Endometrium (tissue), 2 donors: ENCODE data around the gene GADL1.

Source experiments
- FAIRE-seq: peaks from 2 replicates; lab custom pipeline; 2012; peaks lifted over from hg19 to GRCh38; lab: Jason Lieb, UNC
- donor health status: control.
- donor health status: control.

The GADL1 gene

DNA sequence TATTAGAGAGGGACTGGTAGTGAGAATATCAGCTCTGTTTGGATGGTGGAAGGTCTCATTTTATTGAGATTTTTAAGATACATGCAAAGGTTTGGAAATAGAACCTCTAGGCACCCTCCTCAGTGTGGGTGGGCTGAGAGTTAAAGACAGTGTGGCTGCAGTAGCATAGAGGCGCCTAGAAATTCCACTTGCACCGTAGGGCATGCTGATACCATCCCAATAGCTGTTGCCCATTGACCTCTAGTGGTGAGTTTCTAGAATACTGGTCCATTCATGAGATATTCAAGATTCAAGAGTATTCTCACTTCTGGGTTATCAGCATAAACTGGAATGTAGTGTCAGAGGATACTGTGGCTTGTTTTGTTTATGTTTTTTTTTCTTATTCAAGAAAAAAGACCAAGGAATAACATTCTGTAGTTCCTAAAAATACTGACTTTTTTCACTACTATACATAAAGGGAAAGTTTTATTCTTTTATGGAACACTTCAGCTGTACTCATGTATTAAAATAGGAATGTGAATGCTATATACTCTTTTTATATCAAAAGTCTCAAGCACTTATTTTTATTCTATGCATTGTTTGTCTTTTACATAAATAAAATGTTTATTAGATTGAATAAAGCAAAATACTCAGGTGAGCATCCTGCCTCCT lies 200.9 kb downstream of the GADL1 start:
- FAIRE-seq = peak; percentile 18

DNA sequence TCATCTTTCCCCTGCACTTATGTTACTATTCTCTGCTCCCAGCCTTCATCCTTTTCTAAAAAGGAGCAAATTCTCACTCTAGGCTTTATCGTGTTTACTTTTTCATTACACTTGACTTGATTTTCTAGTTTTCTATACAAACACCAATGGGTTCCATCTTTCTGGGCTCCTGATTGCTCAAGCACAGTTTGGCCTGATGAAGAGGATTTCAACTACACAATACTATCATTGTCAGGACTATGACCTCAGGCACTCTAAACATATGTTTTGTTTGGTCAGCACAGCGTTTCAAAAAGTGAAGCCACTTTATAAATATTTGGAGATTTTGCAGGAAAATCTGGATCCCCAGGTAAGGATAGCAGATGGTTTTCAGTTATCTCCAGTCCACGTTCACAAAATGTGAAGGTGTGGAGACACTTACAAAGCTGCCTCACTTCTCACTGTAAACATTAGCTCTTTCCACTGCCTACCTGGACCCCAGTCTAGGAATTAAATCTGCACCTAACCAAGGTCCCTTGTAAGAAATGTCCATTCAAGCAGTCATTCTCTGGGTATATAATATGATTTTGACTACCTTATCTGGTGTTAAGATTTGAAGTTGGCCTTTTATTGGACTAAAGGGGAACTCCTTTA lies 201.8 kb downstream of the GADL1 start:
- no peak for FAIRE-seq

DNA sequence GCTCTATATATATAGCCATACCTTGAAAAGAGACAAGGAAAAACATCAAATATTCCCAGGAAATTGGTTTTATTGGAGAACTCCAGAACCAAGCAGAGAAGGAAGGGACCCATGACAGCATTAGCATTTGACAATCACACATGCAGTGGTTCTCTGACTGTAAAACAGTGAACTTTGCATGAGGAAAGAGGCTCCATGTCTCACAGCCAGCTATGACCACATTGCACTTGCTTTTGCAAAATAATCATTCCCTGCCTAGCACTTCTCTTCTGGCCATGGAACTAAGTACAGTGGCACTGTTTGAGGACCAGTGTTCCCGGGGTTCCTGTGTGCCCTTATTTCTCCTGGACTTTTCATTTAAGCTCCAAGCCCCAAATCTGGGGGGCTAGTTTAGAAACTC lies 202.5 kb downstream of the GADL1 start:
- no peak for FAIRE-seq

DNA sequence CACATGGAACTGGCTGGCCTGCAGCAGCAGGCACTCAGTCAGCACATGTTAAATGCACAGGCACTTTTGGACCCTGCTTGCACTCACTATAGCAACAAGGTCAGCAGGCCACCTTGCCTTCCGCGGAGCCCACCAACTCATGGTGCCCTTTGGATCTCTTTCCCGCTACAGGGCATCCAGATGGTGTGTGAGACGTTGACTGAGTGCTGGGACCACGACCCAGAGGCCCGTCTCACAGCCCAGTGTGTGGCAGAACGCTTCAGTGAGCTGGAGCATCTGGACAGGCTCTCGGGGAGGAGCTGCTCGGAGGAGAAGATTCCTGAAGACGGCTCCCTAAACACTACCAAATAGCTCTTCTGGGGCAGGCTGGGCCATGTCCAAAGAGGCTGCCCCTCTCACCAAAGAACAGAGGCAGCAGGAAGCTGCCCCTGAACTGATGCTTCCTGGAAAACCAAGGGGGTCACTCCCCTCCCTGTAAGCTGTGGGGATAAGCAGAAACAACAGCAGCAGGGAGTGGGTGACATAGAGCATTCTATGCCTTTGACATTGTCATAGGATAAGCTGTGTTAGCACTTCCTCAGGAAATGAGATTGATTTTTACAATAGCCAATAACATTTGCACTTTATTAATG lies 203.1 kb downstream of the GADL1 start:
- FAIRE-seq = no peak

DNA sequence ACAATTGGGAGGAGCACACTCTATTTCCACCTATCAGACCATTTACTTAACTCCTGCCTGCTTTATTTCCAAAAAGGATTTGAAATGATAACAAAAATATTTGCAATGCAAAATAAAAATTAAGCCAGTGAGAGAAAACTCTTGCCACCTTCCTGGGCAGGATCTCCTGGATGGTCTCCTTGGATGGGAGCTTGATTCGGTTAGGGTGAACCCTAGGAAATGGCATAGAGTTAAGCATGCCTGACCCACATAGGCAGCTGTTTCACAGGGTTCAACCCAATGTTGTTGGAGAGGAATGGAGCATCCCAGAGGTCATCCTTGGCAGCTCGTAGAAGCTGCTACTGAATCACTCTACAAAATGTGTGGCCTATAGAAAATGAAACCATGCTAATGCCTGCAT lies 204.3 kb downstream of the GADL1 start:
- no peak for FAIRE-seq

DNA sequence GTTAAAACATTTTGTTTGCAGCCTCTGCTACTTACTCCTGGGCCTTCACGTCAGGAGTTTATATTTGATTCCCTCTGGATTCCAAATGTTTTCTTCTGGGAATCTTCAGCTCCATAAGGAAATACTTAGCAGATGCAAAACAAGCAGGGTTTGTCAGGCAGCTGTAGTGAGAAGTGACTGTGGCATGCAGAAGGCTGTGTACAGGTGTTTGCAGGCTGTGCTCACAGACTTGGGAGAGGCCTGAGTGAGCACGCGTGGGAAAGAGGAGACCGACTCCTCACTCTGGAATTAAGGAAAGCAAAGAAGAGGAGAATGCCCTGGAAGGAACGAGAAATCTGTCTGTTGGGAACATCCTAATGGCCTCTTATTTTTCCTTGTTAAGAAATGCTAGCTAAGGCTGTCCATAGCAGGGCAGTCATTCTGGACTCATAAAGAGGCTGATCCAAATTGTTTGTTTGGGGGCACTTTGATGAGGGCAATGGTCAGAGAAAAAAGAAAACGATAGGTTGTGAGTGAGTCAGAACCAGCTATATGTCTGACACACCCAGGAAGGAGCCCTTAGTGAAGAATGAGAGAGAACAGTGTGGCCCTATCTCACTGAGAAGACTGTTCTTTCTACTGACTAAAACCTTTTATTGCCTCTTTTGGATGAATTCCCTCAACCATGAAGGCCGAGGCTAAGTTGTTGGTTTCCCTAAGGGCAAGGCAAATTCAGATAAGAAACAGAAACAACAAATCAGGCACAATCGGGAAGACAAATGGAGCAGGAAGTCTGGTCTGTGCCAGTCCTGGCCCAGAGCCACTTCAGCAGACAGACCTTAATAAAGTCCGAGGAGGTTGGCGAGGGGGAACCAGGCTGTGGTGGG lies 205.5 kb downstream of the GADL1 start:
- FAIRE-seq = no peak

DNA sequence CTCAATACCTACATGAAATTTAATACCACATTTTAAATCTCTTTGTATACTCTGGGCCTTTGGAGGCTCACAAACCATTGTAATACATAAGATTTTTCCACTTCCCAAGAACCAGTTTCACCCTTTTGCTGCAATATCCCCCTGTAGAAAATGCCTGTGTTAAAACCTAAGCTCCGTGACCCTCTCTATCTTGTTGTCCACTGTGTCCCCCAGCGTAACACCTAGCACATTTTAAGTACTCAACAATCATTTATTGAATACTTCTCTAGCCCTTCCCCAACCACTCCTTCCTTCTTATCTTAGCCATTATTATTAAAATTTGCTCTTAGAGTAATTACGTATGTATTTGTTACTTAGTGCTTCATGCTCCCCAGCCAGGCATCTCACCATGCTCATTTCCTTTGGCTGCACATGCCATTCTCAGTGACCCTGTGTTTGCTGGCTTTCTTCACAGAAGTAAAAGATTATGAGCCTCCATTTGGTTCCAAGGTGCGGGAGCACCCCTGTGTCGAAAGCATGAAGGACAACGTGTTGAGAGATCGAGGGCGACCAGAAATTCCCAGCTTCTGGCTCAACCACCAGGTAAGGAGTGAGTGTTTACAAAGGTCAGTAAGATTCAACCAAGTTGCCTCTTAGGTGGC lies 206.4 kb downstream of the GADL1 start:
- FAIRE-seq = no peak

DNA sequence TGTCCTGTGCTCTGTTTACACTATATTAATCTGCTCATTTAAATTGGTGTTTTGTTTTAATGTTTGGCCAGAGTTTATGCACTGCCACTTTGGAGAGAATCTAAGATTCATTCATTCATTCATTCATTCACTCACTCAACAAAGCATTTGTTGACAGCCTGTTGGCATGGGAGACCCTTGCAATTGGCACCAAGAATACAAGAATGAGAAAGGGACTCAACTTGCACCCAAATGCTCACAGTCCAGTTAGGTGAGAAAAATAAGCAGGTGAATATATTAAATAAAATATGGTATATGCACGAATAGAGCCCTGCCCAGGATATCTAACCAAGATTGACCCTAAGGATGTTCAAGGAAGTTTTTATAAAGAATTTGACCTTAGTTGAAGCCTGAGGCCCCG lies 207.7 kb downstream of the GADL1 start:
- no peak for FAIRE-seq

DNA sequence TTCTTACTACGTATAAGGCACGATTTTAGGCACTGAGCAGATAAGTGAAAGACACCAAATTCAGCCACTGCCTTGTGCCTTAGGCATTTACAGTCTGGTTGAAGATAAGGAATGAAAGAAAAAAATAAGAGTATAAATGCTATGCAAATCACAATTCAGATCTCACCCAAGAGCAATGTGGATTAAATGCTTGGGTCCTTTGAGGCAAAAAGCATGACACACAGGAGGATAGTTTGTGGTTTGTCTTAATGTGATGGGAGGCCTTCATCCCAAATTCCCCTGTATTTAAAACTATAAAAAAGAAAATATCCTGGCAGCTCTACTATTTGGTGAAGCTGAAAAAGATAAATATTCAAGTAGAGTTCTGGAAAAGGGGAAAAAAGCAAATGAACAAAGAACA lies 208.3 kb downstream of the GADL1 start:
- FAIRE-seq = peak; percentile 97

DNA sequence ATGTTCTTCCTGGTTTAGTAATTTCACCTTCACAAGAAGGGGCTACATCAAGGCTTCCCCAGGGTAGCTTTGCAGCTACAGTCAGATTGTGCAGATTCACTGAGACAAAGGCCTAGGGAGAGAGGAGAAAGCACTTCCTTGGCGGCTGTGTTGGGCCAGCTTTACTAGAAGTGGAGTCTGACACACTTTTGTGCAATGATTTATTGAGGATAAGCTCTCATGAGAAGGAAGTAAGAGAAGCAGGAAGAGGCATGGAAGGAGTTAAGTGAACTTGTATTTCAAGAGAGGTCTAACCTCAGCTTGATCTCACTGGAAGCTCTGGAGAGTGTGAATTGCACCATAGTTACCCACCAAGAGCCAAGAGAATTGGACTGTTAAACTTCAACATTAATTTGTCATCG lies 209.2 kb downstream of the GADL1 start:
- FAIRE-seq = no peak

DNA sequence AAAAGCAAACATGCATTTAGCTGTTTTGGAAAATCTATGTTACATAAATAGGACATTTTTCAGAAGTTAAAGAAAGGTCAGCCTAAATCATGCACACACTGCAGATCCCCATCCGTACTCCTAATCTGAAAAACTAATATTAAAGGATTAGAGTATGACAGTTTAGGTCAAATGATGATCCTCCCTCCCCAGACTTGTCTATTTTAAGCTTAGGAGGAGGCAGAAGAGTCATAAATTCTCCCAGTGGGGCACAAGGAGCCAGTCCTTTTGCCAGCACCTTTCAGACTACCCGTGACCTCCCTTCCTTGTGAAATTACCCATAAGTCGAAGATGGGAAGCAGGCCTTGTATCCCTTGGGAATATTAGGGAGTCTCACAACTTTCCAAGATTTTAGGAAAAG lies 210.1 kb downstream of the GADL1 start:
- FAIRE-seq = no peak

DNA sequence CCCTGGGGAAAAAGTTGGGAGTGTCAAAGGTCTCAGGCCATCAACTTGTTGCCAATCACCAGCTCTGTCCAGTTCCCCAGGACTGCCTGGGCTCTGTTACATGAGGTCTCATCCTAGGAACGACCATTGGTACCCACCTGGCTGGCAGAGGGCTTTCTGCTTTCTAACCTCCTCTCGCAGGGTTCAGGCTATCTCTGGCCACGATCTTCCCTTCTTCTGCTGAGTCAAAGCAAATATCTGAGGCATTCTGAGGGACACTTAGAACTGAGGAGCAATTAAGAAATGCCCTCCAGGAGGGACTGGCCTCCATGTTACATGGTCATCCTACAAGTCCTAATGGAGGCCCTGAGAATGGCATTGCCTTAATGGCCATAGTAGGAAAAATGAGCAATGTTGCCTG lies 210.7 kb downstream of the GADL1 start:
- no peak for FAIRE-seq

DNA sequence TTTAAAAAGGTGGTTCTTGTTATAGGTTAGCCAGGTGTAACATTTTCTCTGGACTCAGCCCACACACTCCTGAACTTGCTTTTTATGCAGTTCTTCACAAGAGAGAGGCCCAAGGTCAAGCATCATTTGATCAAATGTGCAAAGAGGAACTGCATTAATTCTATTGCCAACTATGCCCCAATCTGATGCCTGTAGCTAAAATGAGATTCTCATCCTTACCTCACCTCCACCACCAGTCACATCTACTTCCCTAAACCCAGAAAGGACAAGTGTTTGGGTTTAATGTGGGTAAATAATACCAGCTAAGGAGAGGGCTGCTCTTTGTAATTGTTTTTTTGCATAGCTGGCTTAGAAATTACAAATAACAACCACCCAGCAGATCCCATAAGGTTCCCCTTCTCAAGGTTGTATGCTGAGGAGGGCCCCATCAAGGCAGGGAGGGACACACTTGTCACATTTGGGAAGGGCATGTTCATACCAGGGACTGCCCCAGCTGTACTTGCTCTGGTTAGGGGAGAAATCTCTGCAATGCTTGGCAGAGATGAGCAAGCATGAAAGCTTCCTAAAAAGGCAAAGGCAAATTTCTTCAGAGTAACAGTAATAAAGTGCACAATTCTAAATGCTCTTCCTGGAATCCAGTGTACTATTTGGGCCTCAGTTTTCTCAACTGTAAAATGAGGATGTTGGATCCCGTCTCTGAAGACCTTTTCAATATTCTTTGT lies 211.9 kb downstream of the GADL1 start:
- no peak for FAIRE-seq

DNA sequence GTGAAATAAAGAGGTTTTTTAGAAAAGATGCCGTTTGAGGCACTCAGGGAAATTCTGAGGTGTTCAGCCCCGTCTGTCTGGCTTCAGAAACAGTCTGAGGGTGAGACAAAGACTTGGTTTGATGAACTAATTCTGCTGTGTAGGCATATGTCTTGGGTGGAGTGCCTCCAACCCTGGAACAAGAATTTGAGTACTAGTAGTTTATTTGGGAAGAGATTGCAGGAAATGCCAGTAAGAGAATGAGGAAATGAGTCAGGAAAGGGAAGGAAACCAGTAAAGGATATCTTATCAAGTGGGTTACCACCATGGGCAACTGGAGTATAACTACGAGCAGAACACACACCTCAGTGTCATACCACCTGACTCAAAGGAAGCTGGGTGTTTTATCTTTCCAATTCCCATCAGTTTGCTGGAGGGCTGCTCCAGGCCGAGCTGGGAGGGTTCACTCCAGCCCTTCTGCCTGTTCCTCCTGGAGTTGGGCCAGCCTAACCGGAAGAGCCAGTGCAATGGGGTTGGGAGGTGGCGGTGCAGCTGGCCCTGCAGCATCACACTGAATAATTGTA lies 212.7 kb downstream of the GADL1 start:
- no peak for FAIRE-seq

DNA sequence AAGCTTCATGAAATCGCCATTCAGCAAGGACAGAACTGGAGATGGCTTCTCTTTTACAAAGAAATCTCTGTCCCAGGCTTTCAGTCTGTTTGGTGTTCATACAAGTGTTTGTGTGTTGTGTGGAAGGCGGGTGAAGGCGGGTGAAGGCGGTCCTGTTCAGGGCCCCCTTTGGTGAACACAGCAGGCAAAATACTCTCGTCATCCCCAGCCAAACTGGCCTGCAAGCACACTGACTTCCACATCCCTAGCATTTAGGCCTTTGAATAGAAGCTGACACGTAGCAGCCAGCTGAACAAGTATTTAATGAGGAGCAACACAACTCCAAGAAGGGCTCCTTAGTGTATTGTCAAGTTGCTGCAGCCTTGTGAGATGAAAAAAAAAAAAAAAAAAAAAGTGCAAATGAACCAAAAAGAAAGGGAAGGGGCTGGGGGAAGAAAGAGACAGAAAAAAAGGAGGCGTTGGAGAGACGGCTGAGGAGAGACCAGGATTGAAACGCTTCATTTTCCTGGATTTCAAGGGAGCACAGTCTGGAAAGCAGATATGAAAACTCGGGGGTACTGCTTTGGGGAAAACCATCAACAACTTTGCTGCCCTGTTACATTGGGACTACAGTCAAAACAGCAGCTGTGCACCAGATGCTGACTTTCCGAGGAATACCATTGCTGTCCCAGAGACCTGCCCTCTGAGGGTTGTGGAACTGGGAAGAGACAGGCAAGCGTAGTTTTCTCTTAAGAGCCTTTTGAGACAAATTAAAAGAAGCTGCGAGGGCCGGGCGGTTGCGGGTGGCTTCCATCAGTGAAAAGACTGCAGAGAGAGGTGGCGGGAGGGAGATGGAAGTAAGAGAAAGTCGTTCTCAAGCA lies 213.4 kb downstream of the GADL1 start:
- peak; percentile 85 for FAIRE-seq

DNA sequence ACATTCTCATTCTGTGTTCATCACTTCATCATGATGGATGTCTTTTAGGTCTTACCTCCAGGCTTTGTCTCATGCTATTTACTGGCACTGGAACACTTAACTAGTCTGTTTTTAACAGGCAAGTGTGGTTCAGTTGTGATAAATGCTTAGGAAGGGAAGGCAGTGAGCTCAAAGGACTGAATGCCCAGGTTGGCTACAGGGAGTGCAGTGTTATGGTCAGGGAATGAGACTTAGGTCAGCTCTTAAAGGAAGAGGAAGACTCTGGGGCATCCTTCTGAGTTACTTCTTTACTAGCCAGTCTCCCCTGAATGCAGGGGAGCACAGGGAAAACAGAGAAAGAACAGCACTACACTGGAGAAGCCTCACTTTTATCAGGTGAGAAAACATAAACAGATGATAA lies 215.4 kb downstream of the GADL1 start:
- no peak for FAIRE-seq

DNA sequence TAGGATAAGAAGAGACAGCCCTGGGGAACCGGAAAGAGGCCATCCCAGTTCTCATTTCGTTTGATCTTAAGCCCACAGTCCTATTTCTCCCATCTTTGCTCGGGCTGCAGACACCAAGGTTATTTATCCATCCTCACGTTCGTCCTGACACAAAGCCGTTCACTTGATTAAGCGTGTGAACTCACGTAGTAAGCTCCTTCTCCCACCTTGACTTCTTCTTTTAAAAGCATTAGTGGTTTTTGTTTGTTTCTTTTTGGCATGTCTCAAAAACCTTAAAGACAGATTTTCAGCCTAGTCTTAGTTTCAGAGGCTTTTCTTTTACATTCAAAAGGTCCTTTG lies 217.1 kb downstream of the GADL1 start:
- FAIRE-seq = no peak

DNA sequence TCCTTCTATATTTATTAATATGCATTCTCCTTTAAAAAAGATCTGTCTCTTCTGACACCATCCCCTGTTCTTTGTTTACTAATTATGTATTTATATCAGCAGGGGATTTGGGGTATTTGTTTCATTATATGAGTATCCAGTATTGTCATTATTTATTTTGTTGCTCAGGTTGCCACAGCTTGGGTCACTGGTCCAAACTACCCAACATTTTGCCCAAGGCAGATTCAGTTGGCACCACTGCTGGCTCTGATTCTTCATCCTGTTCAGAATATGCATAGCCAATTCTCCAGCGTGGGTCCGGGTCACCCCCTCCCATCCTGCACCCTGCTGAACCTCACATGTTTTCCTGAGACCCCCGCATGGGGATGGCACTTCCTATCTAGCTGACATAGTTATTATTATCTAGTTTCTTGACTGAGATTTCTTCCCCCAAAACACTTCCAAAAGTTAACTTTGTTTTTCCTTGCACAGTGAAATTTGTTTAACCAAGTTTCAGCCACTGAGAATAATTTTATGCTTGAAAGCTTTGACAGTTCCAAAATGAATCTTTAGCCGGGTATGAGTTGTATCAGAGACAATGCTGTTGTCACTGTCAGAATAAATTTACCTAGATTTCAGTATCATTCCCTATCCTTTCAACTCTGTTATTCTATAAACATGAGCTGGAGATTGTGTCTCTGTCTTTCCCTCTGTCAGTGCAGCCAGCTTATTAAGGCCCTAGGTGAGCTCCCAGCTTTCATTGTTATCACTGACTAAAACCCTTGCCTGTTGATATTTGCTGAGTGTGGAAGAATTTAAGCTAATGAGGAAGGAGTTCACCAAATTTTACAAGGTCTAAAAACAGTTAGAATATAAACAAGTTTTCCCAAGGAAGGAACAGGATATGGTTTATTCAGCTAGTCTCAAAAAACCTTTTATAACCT lies 217.8 kb downstream of the GADL1 start:
- peak; percentile 26 for FAIRE-seq
